ENCODE data around the gene HNRNPA3.
A peak's percentile ranks its signal among the peaks of the same experiment; 100 is the strongest.
"Not testable (repeated sequence)": the region's sequence is repeated elsewhere in the genome, so short reads cannot be mapped to it uniquely, and the experiment has no call there.

Gene HNRNPA3

DNA sequence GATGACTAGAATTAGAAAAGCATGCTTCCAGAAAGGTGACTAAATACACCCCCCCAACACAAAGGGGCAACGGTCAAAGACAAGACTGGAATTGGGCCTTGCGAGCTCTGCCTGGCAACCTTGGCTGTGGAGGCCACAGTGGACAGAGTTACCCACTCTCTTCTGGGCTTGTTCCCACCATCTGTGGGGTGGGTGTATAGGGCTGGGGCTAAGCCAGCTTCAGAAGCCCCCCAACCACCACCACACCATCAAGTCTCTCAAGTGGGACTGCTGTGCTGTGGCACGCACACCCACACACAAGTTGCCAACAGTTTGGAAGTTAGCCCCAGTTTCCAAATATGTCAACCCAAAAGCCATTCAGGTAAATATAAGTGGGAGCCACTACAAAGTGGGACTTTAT is 44.1 kb downstream of the HNRNPA3 start:
- no peak for DNase-seq

GRCh38 chr2:177257471-177257870 is 44.9 kb downstream of the HNRNPA3 start:
- DNase-seq: no peak

DNA sequence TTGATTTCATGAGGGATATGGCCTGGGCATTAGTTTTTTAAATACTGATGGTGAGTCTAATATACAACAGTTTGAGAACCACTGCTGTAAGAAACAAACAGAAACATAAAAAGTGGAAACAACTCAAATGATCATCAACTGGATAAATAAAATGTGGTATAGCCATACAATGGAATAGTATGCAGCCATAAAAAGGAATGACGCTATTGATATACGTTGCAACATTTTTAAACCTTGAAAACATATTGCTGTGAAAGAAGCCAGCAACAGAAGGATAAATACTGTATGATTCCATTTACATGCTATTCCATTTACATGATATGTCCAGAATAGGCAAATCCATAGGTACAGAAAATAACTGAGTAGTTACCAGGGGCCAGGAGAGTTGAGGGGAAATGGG is 45.5 kb downstream of the HNRNPA3 start:
- no peak for DNase-seq

- DNase-seq: no peak
Observed at GRCh38 chr2:177260379-177260778, 47.8 kb downstream of the HNRNPA3 start.

DNA sequence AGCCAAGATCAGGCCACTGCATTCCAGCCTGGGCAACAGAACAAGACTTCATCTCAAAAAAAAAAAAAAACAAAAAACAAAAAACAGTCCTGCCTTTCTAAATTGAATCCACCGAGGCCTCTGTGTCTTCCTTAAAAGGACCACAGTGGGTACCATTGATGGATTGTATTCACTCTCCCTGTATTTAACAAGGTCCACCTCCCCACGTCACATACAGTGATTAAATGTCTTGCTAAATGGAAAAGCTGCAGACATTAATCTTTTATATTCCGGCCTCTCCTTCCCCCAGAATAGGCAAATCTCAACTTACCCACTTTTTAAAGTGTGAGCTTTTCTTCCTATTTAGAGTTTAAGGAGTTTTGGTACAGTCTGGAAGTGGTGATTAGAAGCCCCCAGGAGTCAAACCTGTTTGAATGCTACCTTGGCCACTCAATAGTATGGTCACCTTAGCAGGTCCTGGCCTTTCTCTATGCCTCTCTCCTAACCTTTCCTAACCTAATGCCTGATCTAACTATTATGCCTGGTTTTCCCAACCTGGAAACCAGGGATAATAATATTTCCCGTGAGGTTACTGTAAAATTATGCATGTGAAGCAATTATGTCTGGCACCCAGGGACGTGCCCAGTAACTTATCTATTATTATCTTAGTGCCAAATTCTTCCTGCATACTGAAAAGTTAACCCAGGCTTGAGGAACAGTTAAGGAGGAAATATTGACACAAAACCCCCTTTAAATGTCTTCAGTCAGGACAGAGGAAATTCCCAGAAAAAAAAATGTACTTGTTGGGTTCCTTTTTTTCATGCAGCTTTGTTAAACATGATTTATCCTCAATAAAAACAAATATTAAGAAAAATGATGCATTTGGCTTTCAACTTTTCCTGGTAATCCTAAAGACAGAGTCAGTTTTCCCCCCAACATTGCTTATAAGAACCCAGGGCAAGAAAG is 48.8 kb downstream of the HNRNPA3 start:
- peak; percentile 50 for DNase-seq

GRCh38 chr2:177262092-177262491 is 49.5 kb downstream of the HNRNPA3 start:
- no peak for DNase-seq

DNA sequence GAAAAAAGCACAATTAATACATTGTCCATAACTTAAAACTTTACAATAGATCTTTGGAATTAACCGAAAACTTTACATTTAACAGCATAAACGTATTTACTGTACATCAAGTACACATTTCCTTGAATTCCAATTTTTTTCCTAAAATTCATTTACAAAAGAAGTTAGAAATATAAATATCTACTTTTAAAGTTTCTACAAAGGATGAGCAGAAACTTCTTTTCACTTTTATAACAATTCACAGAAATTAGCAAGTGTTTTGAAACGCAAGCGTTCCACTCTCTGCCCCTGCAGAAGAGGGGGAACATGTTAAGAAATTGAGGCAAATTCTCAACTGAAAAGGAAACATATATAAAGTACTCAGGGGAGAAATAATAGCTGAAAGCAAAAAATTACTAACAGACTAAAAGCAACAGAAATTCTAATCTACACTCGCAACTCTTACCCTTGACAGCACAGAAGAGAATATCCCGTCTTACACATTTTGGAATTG is 50.4 kb downstream of the HNRNPA3 start:
- no peak for DNase-seq

- peak; percentile 99 for DNase-seq
Observed at GRCh38 chr2:177263451-177264208, 51.0 kb downstream of the HNRNPA3 start.

GRCh38 chr2:177264209-177264692 is 51.7 kb downstream of the HNRNPA3 start:
- peak; percentile 71 for DNase-seq

DNA sequence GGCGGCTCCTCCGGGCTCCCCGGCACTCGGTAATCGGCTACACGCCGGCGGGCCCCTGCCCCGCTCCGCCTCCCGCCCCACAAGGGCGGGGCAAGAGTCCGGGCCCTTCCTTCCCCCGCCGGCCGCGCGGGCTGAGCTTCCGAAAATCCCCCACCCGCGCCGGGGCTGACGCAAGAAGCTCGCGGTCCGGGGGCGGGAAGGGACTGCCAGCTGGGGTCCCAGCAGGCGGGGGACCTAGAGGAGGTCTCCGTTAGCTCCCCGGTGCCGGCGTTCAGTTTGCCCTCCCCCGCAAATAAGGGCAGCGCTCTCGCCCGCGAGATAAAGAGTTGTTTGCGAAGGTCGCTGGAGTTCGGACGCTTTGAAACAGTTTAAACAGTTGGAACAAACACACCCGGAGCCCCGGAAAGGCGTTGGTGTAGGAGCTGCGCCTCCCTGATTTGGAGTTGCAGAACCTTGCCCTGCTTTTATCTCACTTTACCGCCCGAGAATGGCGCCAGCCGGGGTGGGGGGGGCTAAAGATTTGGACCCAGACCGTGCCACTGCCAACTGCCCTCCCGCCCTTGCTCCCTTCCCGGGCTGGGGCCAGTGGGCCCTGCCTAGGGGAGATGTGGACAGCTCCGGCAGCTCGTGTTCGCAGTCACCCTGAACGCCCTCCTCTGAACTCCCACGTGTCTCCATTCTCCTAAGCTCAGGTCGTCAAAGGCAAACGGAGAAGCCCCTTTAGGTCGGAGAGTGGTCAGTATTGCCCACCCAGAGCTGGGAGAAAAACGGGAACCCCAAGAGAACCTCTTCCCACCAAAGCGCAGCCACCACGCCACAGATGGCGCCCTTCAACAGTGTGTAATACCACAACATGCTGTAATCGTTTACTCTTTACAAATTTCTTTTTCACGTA is 52.3 kb downstream of the HNRNPA3 start, which contains the start of gene NFE2L2:
NFE2L2 (minus strand) TSS at position 35 of the 895 bp plus-strand sequence. CDS start 151 bp downstream, outside the sequence.
- peak; percentile 98 for DNase-seq

DNA sequence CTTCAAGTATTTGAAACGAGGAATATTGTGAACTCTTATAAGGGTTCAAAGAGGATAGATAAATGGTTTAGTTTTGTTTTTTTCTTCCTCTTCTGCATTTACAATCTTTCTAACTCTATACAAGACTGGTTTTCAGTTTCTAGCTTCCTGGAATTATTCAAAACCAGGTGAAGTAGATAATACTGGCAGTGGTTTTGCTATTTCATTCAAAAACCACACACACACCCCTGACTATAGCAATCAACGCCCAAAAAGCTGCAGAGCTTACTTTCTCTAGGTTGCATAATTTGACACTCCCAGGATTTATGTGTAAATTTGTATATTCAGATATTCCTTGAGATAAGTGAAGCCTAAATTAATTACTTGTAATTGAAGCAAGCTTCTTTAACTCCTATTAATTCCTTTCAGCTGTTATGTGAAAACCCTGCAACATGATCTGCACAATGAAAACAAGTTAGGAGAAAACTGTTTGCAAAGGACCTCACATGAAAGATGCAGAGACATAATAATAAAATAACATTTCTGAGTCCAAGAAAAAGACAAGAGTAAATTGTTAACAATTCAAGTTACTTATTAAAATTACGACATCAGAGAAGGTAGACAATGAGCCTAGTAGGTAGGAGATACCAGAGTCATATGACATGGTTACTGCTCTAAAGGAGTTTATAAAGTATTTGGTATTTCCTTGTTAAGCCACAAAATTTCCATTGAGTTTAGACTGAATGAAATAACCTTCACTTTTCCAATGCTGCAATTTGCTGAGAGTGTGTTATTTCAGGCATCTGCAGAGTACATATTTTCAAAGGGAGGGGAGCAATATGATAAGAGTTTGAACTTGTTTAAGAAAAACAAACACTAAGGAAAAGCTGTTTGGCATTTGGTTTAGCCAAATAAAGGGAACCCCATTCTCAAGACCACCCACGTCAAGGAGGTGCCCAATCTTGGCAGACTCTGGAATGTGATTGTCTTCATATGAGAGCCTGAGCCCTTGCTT is 53.5 kb downstream of the HNRNPA3 start:
- no peak for DNase-seq

DNA sequence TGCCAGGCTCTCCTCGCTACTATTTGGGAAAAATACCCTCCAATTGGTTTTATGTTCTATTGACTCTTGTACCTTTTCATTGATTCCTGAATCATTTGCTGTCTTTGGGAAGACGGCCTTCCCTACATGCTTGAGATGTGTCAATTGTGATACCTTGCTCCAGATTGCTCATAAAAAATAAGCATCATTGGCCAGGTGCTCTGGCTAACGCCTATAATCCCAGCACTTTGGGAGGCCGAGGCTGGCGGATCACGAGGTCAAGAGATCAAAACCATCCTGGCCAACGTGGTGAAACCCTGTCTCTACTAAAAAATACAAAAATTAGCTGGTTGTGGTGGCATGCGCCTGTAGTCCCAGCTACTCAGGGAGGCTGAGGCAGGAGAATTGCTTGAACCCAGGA is 54.4 kb downstream of the HNRNPA3 start:
- not testable (repeated sequence) for DNase-seq

- peak; percentile 50 for DNase-seq
Observed at GRCh38 chr2:177268187-177268871, 55.7 kb downstream of the HNRNPA3 start.

DNA sequence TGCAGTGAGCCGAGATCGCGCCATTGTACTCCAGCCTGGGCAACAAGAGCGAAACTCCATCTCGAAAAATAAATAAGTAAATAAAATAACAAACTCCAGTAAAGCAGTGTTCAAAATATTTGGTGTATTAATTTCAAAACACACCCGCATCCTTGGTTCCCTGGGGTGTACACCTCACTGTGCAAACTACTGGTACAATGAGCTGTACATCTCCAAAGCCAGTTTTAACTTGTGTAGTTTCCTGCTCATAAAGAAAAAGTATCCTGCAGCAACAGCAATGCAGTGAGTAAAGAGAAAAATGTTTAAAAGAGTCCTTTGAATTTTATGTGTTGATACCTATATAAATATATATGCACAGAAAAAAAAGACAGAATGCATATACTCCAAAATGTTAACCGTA is 56.3 kb downstream of the HNRNPA3 start:
- no peak for DNase-seq

- no peak for DNase-seq
Observed at GRCh38 chr2:177270531-177270930, 57.9 kb downstream of the HNRNPA3 start.

GRCh38 chr2:177271981-177272666 is 59.5 kb downstream of the HNRNPA3 start:
- no peak for DNase-seq

- no peak for DNase-seq
Observed at GRCh38 chr2:177272765-177273164, 60.2 kb downstream of the HNRNPA3 start.

- DNase-seq: no peak
Observed at GRCh38 chr2:177273408-177273807, 60.8 kb downstream of the HNRNPA3 start.
